KMS-11 (cell line): ENCODE results near the gene ATP23.

Experiments used
- H2AFZ ChIP-seq: fragments of 200-600 bp; sonication (generic); 2 replicates; pipeline ENCODE4 v1.6.1; 2016; ENCODE audit warnings: antibody characterized with exemption, mixed run types, low read depth
- H3K27ac ChIP-seq: fragments of 200-600 bp; sonication (generic); 2 replicates; pipeline ENCODE4 v1.6.1; 2016; ENCODE audit warnings: mild to moderate bottlenecking, mixed run types
- H3K27me3 ChIP-seq: fragments of 200-600 bp; sonication (generic); 2 replicates; pipeline ENCODE4 v1.6.1; 2017; ENCODE audit warnings: mild to moderate bottlenecking, low read depth, mixed run types, moderate library complexity; ENCODE audit not compliant: insufficient read depth
- H3K36me3 ChIP-seq: fragments of 200-600 bp; sonication (generic); 2 replicates; pipeline ENCODE4 v1.6.1; 2017; ENCODE audit warnings: mild to moderate bottlenecking, mixed run types; ENCODE audit not compliant: insufficient read depth
- H3K4me1 ChIP-seq: fragments of 200-600 bp; sonication (generic); 2 replicates; pipeline ENCODE4 v1.6.1; 2016; ENCODE audit warnings: mild to moderate bottlenecking, low read depth, mixed run types; ENCODE audit not compliant: poor library complexity, severe bottlenecking
- H3K4me2 ChIP-seq: fragments of 200-600 bp; sonication (generic); 2 replicates; pipeline ENCODE4 v1.7.0; 2016; ENCODE audit warnings: mild to moderate bottlenecking, mixed run types
- H3K4me3 ChIP-seq: fragments of 200-600 bp; sonication (generic); IDR thresholded peaks from 2 replicates; pipeline ENCODE4 v1.6.1; 2017; ENCODE audit warnings: low read depth, low read length, mixed read lengths; ENCODE audit not compliant: insufficient read depth
- H3K79me2 ChIP-seq: fragments of 200-600 bp; sonication (generic); 2 replicates; pipeline ENCODE4 v1.6.1; 2016; ENCODE audit warnings: low read depth, mixed run types; ENCODE audit not compliant: insufficient read depth
- H3K9ac ChIP-seq: fragments of 200-600 bp; sonication (generic); 2 replicates; pipeline ENCODE4 v1.6.1; 2016; ENCODE audit warnings: mild to moderate bottlenecking, mixed run types
- H4K20me1 ChIP-seq: fragments of 200-600 bp; sonication (generic); 2 replicates; pipeline ENCODE4 v1.6.1; 2016; ENCODE audit warnings: mild to moderate bottlenecking, mixed run types; ENCODE audit not compliant: insufficient read depth
- TF ChIP-seq, protein P1 (sequence below): fragments of 200-600 bp; sonication (generic); conservative IDR thresholded peaks from 2 replicates; pipeline ENCODE4 v1.6.1; 2017; ENCODE audit warnings: low read depth, mild to moderate bottlenecking, antibody characterized with exemption, low read length, moderate library complexity, mixed read lengths

Gene ATP23

DNA sequence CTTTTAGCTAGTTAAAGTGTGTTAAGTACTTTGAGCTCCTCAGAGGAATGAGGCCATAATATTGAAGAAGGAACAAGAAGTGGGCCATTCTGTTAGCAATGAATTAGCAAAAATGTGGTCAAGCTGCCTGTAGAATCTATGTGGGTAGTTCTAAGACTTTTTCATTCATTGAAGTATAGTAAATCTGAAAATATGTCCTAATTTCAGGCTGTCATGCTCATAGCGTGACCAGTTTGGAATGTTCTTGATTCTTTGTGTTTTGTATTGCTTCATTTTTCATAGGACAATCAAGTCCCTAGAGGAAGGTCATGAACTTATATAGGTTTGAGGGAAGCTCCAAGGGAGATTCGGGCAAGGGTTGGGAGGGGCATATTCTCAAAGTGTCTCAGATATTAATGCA is 11.4 kb downstream of the ATP23 start:
- no peaks in the 10 kb centered on the region for H3K79me2 ChIP-seq
- no peak overlapping the region for H3K9ac ChIP-seq
- no peaks in the 10 kb centered on the region for H3K4me1 ChIP-seq
- H3K36me3 ChIP-seq = peaks cover 13% of the 10 kb centered on the region; the same call in 1 of the 2 replicates
- TF ChIP-seq, protein P1, sequence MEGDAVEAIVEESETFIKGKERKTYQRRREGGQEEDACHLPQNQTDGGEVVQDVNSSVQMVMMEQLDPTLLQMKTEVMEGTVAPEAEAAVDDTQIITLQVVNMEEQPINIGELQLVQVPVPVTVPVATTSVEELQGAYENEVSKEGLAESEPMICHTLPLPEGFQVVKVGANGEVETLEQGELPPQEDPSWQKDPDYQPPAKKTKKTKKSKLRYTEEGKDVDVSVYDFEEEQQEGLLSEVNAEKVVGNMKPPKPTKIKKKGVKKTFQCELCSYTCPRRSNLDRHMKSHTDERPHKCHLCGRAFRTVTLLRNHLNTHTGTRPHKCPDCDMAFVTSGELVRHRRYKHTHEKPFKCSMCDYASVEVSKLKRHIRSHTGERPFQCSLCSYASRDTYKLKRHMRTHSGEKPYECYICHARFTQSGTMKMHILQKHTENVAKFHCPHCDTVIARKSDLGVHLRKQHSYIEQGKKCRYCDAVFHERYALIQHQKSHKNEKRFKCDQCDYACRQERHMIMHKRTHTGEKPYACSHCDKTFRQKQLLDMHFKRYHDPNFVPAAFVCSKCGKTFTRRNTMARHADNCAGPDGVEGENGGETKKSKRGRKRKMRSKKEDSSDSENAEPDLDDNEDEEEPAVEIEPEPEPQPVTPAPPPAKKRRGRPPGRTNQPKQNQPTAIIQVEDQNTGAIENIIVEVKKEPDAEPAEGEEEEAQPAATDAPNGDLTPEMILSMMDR = no peak
- H3K4me2 ChIP-seq = no peak overlapping the region
- H3K27me3 ChIP-seq = no peaks in the 10 kb centered on the region
- H3K4me3 ChIP-seq = no peak overlapping the region
- no peak overlapping the region for H3K27ac ChIP-seq
- H4K20me1 ChIP-seq = no peaks in the 10 kb centered on the region
- H2AFZ ChIP-seq = no peak overlapping the region

DNA sequence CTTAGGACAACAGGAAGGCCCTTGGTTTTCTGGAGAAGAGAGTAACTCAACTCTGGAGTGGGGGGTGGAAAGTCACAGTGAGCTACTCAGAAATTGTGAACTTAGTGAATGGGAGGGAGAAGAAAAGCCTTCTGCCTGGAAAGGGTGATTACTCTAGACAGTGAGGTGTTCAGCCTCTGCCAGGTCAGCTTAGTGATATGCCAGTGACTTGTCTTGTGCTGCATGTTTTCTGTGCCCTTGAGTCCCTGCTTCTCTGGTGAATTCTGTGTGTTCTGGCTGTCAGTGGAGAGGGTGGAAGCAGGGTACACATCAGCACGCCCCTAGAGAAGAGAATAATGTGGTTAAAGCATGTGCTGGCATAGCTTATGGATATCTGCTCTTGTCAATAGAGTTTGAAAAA is 13.4 kb downstream of the ATP23 start:
- Histone ChIP-seq H3K27ac (no peak overlapping the region), H3K4me3 (no peak overlapping the region), H3K27me3 (no peaks in the 10 kb centered on the region), H3K36me3 (peaks cover 13% of the 10 kb centered on the region; the same call in 1 of the 2 replicates), H2AFZ (no peak overlapping the region), H3K79me2 (no peaks in the 10 kb centered on the region), H3K4me2 (no peak overlapping the region), H4K20me1 (no peaks in the 10 kb centered on the region), H3K4me1 (no peaks in the 10 kb centered on the region), H3K9ac (no peak overlapping the region)
- TF ChIP-seq, protein P1 = no peak

DNA sequence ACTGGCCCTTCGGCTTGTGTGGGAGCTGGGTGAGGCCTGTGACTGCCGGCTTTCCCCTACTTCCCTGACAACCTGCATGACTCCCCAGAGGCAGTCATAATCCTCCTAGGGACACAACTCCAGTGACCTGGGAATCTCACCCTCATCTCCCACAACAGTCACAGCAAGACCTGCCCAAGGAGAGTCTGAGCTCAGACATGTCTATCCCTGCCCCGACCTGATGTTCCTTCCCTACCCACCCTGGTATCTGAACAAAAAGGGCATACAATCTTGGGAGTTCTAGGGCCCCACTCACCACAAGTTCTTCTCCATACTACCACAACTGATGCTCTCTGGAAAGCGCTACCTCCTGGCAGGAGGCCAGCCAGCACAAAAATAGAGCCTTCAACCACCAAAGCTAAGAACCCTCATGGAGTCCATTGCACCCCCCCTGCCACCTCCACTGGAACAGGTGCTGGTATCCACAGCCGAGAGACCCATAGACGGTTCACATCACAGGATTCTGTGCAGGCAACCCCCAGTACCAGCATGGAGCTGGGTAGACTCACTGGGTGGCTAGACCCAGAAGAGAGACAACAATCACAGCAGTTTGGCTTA is 16.8 kb downstream of the ATP23 start:
- TF ChIP-seq, protein P1 = no peak
- Histone ChIP-seq H3K4me1 (no peaks in the 10 kb centered on the region), H3K27me3 (no peaks in the 10 kb centered on the region), H2AFZ (no peak overlapping the region), H3K79me2 (no peaks in the 10 kb centered on the region), H3K9ac (no peak overlapping the region), H3K4me2 (no peak overlapping the region), H3K36me3 (peaks cover 13% of the 10 kb centered on the region; the same call in 1 of the 2 replicates), H3K4me3 (no peak overlapping the region), H4K20me1 (no peaks in the 10 kb centered on the region), H3K27ac (no peak overlapping the region)

DNA sequence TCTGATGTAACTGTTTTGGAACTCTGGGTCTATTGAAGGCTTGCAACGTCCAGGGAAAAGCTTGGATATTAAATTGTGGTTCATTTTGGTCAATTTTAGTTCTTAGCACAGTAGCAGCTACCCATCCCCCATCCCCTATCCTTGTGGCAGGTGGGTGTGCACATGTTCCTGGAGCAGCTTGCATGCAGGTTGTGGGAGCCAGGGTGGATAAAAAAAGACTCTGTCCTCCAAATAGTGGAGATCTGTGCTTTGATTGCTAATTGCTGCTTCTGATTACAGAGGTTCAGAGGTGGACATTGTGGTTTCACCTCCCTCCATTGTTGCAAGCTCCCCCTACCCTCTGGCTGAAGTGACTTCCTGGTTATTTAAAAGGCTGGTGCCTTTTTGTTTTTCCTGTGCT is 23.1 kb downstream of the ATP23 start:
- H3K4me1 ChIP-seq = peaks cover 10% of the 10 kb centered on the region
- H3K36me3 ChIP-seq = no peaks in the 10 kb centered on the region
- no peak overlapping the region for H3K27ac ChIP-seq
- H3K4me3 ChIP-seq = no peak overlapping the region
- no peaks in the 10 kb centered on the region for H4K20me1 ChIP-seq
- H3K79me2 ChIP-seq = no peaks in the 10 kb centered on the region
- no peak overlapping the region for H3K9ac ChIP-seq
- no peak overlapping the region for H2AFZ ChIP-seq
- H3K27me3 ChIP-seq = no peaks in the 10 kb centered on the region
- H3K4me2 ChIP-seq = no peak overlapping the region
- TF ChIP-seq, protein P1 = no peak
